GM21529 (cell line): ENCODE results near the gene AVPR2.

ENCODE experiments used
- ATAC-seq: cut with Tn5 transposase; IDR thresholded peaks from one replicate; pipeline ENCODE4 v1.9.1; 2021; ENCODE audit not compliant: unreplicated experiment

AVPR2 gene

DNA sequence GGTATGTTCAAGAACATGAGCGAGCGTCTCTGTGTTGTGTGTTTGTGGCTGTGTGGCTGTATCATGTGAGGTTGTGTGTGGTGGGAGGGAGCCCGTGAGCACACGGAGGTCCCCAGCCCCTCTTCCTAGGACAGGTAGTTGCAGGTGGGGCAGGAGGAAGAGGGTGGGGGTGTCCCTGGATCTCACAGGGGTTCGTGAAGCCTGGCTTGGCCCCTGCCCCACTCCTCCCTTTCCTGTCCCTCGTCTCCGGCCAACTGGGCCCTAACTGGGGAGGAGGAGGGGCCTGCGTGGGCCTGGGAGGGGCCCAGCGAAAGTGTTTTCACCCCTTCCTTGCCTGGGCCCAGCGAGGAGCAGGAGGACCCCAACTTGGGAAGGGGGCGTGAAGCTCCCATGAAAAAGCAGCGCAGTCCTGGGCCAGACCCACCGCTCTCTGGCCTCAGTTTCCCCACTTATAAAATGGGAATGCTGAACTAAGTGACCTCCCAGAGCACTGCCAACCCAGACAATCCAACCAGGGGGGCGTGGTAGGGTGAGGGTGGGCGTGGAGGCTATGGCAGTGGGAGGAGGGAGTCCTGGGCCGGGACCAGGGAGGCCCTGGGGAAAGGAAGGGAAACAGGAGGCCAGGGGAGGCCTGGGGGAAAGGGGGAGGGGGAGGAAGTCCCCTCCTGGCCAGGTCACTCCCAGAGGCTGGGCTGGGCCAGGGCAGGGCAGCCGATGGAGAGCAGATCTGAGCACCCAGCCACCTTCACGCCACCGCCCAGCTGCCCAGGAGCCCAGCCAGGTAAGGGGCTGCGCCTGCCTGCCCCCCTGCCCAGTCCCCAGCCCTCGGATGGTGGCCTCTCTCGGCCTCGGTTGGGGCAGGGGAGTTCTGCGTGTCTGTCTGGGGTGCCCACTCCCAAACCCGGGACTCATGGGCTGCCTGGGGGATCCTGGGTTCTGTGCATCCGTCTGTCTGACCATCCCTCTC, at the start of gene AVPR2:
Gene AVPR2, plus strand, starts transcription at position 683 of the 967 bp plus-strand sequence. CDS start 473 bp downstream, outside the sequence.
- ATAC-seq: no peak

- no peak for ATAC-seq
Measured at GRCh38 chrX:153854702-153855101, 49.8 kb upstream of the AVPR2 start.

GRCh38 chrX:153857348-153857903, 47.0 kb upstream of the AVPR2 start:
- ATAC-seq: no peak

DNA sequence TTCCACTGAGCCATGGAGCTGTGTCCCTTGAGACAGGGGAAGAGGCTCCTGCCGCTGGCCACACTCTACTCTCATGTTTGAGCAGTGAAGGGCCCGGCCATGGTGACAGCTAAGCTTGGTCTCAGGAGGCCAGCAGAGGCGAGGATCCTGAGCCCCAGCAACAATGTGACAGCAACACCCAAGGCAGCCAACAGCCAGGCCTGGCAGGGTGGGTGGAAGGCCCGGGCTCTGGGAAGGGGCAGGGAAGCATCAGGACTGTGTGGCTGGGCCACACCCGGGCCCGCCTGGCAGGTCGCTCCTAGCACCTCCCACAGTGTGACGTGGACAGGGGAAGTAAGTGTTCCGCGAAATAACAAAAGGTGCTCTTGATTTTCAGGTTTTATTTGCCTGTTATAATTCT, 43.3 kb upstream of the AVPR2 start:
- no peak for ATAC-seq

GRCh38 chrX:153861733-153862310, 42.7 kb upstream of the AVPR2 start:
- ATAC-seq: no peak

GRCh38 chrX:153862369-153863250, 41.9 kb upstream of the AVPR2 start:
- no peak for ATAC-seq

DNA sequence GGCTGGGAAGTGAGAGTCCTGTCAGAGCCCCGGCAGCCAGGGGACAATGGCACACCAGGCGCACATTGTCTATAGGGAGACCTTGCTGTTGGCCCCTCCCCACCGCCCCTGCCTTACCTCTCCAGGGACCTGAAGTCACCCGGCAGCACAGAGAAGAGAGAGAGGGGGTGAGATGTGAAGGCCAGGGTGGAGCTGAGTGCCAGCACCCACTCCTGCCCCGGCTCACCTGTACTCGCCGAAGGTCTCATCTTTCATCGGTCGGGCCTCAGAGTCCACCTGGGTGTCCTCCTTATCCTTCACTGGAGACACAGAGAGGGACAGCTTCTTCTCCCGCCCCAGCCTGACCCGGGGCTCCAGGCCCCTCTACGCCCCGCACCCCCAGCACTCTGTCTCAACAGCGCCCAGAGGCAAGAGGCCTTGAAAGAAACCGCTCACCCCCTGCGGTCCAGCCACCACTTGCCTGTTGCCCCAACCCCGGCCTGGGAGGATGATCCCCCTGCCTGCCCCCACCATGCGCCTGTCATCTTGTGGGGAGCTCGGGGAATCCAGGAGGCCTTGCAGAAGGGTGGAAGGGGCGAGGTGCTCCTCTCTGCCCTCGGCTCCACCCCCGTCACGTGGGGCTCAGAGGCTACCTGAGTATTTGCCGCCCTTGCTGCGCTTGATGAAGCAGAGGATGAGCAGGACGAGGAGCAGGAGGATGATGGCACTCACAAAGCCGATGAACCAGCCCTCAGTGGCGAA, 41.1 kb upstream of the AVPR2 start:
- ATAC-seq: no peak

- no peak for ATAC-seq
Measured at GRCh38 chrX:153864101-153864500, 40.4 kb upstream of the AVPR2 start.

DNA sequence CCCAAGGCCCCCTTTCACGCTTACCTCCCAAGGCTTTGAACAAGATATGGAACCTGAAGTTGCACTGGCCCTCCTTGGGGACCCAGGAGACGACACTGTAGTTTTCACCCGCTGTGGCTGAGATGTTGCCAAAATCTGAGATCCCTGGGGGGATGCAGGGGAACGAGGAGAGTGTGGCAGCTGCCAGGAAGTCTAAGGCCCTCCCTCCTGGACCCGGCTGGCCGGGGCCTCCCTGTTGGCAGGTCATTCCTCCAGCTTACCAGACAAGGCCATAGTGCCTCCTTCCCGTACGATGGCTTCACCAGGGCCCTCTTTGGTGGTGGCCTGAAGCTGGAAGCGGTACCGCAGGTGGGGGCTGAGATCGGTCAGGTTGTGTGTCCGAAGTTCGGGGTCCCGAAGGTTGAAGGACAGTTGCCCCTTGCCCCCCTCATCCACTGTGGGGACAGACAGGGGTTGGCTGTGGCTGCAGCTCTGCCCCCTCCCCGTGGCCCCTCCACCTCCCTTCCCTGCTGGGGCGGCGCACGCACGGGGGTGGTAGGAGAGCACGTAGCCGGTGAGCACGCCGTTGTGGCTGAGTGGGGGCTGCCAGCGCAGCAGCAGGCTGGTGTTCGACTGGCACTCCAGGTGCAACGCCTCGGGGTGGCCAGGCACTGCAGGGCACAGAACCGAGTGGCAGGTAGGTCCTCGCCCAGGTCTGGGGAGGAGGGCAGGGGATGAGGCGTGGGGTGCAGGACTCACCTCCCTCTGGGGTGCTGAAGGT, 39.7 kb upstream of the AVPR2 start:
- ATAC-seq: no peak

- no peak for ATAC-seq
Measured at GRCh38 chrX:153865321-153865580, 39.2 kb upstream of the AVPR2 start.

- ATAC-seq: no peak
Measured at GRCh38 chrX:153865685-153866084, 38.8 kb upstream of the AVPR2 start.

DNA sequence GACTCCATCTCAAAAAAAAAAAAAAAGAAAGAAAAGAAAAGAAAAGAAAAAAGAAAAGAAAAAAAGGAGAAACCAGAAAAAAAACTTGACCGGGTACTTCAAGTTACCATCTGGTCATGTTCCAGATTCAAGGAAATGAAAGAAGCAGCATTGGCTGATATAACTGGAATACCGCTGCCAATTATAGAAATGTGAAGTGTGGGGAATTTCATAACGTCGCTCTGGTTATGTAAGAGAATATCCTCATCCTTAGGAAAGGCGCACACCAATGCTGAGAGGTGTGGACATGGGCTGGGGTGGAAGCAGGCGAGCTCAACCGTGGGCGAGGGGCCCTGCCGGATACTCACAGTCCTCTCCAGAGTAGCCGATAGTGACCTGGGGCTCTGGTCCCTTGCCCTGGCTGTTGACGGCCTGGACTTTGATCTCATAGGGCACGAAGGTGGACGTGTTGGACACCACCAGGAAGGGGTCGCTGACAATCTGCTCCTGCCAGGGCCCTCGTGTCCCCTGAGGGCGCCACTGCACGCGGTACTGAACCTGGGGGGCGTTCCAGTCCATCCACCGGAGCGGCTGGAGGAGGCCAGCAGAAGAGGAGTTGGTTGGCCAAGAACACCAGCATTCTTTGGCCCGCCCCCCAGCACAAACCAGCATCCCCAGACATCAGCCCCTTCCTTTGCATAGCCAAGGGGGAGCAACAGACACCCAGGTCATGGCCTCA, 38.0 kb upstream of the AVPR2 start:
- ATAC-seq: no peak

DNA sequence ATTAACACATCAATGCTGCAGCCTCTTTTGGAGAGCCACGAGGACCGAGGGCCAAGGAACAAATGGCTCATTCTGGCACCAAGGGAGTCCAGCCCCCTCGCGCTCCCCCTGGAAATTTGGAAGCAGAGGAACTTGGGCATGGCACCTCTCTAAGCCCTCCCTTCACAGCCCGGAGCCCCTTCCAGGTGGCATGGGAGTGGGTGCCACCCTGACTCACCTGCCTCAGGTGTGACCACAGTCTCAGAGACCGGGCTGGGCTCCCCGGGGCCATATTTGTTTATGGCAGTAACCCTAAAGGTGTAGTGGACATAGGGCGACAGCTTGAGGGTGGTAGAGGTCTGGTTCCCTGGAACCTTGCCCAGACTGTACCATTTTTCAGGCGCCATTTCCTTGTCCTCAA, 37.3 kb upstream of the AVPR2 start:
- no peak for ATAC-seq

- ATAC-seq: no peak
Measured at GRCh38 chrX:153867671-153868070, 36.8 kb upstream of the AVPR2 start.

GRCh38 chrX:153868576-153869472, 35.6 kb upstream of the AVPR2 start:
- no peak for ATAC-seq

GRCh38 chrX:153869473-153870287, 34.8 kb upstream of the AVPR2 start:
- no peak for ATAC-seq

GRCh38 chrX:153870288-153870690, 34.2 kb upstream of the AVPR2 start:
- ATAC-seq: no peak
